ENCODE results near the gene GOSR2.

DNA sequence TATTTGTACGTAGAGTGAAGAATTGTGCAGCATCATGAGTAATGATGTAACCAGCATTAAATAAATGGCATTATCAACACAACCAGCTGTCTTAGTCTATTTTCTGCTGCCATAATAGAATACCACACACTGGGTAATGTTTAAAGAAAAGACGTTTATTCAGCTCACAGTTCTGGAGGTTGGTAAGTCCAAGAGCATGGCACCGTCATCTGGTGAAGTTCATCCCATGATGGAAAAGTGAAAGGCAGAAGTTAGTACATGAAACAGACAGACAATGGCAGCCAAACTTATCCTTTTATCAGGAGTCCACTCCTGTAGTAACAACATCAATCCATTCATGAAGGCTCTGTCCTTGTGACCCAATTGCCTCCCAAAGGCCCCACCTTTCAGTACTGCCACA is 6.3 kb upstream of the GOSR2 start:
- TF ChIP-seq, protein P1, sequence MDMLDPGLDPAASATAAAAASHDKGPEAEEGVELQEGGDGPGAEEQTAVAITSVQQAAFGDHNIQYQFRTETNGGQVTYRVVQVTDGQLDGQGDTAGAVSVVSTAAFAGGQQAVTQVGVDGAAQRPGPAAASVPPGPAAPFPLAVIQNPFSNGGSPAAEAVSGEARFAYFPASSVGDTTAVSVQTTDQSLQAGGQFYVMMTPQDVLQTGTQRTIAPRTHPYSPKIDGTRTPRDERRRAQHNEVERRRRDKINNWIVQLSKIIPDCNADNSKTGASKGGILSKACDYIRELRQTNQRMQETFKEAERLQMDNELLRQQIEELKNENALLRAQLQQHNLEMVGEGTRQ (IDR thresholded peaks at IDR 0.05; ENCODE audit: low read depth, low read length) = no peak
- TF ChIP-seq SMC3 (IDR thresholded peaks at IDR 0.05; ENCODE audit: low read depth, low read length) = no peak
- TF ChIP-seq MAZ (IDR thresholded peaks at IDR 0.05; ENCODE audit: borderline replicate concordance, low read depth, low read length) = no peak
- no peak for TF ChIP-seq POLR2A (IDR thresholded peaks at IDR 0.05; ENCODE audit: low read depth, low read length)
- TF ChIP-seq RAD21 (IDR thresholded peaks at IDR 0.05; ENCODE audit: low read length) = no peak
- no peak for TF ChIP-seq FOS (IDR thresholded peaks at IDR 0.05; ENCODE audit: low read depth, low read length)
- TF ChIP-seq, protein P2, sequence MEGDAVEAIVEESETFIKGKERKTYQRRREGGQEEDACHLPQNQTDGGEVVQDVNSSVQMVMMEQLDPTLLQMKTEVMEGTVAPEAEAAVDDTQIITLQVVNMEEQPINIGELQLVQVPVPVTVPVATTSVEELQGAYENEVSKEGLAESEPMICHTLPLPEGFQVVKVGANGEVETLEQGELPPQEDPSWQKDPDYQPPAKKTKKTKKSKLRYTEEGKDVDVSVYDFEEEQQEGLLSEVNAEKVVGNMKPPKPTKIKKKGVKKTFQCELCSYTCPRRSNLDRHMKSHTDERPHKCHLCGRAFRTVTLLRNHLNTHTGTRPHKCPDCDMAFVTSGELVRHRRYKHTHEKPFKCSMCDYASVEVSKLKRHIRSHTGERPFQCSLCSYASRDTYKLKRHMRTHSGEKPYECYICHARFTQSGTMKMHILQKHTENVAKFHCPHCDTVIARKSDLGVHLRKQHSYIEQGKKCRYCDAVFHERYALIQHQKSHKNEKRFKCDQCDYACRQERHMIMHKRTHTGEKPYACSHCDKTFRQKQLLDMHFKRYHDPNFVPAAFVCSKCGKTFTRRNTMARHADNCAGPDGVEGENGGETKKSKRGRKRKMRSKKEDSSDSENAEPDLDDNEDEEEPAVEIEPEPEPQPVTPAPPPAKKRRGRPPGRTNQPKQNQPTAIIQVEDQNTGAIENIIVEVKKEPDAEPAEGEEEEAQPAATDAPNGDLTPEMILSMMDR (conservative IDR thresholded peaks at IDR 0.05; ENCODE audit: low read depth, low read length) = no peak
- TF ChIP-seq BHLHE40 (IDR thresholded peaks at IDR 0.05; ENCODE audit: low read depth, low read length) = no peak
- no peak for TF ChIP-seq CEBPB (IDR thresholded peaks at IDR 0.05; ENCODE audit: low read depth, low read length)
